SK-N-SH (cell line): ENCODE data around the gene FAM83E. TPM values are rescaled to one million over a fixed set of nuclear protein-coding genes. Genes with fewer than 3 reads are reported as not detected.

Experiments used
- CTCF ChIA-PET: fragments of 300-600, 350-600 bp; formaldehyde crosslinking; extraction: SDS; loops from one replicate; lab custom pipeline; 2021; lab: Yijun Ruan, JAX
- POLR2A ChIA-PET: fragments of 350-600 bp; sonication (Branson Sonifier 250); formaldehyde crosslinking; extraction: SDS; loops from one replicate; lab custom pipeline; 2020; ENCODE audit warnings: antibody characterized with exemption, inconsistent platforms; lab: Yijun Ruan, JAX
- DNase-seq: peaks from one replicate; pipeline ENCODE4 v3.0.0; 2012
- H2AFZ ChIP-seq: fragments of 200-600 bp; sonication (generic); 2 replicates; pipeline ENCODE4 v1.8.1; 2016; ENCODE audit warnings: antibody characterized with exemption, mild to moderate bottlenecking, low read depth
- H3F3A ChIP-seq: fragments of 200-600 bp; sonication (generic); replicated peaks from 2 replicates; pipeline ENCODE3; 2016; ENCODE audit warnings: antibody characterized with exemption, mild to moderate bottlenecking; ENCODE audit not compliant: insufficient read depth
- H3K27ac ChIP-seq, 2 experiments: fragments of 200-500 bp in 1 of 2; fragments of 200-600 bp in 1 of 2; sonication (Bioruptor generic) in 1 of 2; sonication (generic), shearing (Covaris generic) in 1 of 2; 2 replicates each; pipeline versions ENCODE4 v1.5.1 to v1.6.1; 2014 to 2016; ENCODE audit warnings: low read depth in 2 of 2, inconsistent platforms in 1 of 2, low read length in 1 of 2, mild to moderate bottlenecking in 1 of 2, mixed read lengths in 1 of 2
- H3K27me3 ChIP-seq: fragments of 200-600 bp; sonication (generic), shearing (Covaris generic); 2 replicates; pipeline ENCODE4 v1.6.1; 2016; ENCODE audit warnings: mixed run types; ENCODE audit not compliant: insufficient read depth
- H3K36me3 ChIP-seq, 2 experiments: fragments of 200-500 bp in 1 of 2; fragments of 200-600 bp in 1 of 2; sonication (Bioruptor generic) in 1 of 2; sonication (generic) in 1 of 2; replicated peaks in 1 of 2; 2 replicates each; pipeline versions ENCODE3 to v1.5.1; 2014 to 2016; ENCODE audit warnings: low read length in 1 of 2, mild to moderate bottlenecking in 1 of 2; ENCODE audit not compliant: insufficient read depth in 2 of 2, control insufficient read depth in 1 of 2
- H3K4me1 ChIP-seq, 2 experiments: fragments of 200-500 bp in 1 of 2; fragments of 200-600 bp in 1 of 2; sonication (Bioruptor generic) in 1 of 2; sonication (generic), shearing (Covaris generic) in 1 of 2; 2 replicates each; pipeline versions ENCODE4 v1.5.1 to v1.6.1; 2014 to 2016; ENCODE audit warnings: low read depth in 1 of 2, low read length in 1 of 2, mixed run types in 1 of 2; ENCODE audit not compliant: insufficient read depth in 2 of 2, control insufficient read depth in 1 of 2
- H3K4me2 ChIP-seq: fragments of 200-600 bp; sonication (generic), shearing (Covaris generic); 2 replicates; pipeline ENCODE4 v1.6.1; 2017; ENCODE audit warnings: mixed run types
- H3K4me3 ChIP-seq, 2 experiments: fragments of 200-500 bp in 1 of 2; fragments of 200-600 bp in 1 of 2; sonication (Bioruptor generic) in 1 of 2; sonication (generic), shearing (Covaris generic) in 1 of 2; 2 replicates each; pipeline versions ENCODE4 v1.5.1 to v1.8.1; 2014 to 2016; ENCODE audit warnings: low read depth in 2 of 2, inconsistent platforms in 1 of 2, low read length in 1 of 2, mild to moderate bottlenecking in 1 of 2, mixed read lengths in 1 of 2, moderate library complexity in 1 of 2
- H3K79me2 ChIP-seq: fragments of 200-600 bp; sonication (generic); 2 replicates; pipeline ENCODE4 v1.8.1; 2017; ENCODE audit warnings: mild to moderate bottlenecking; ENCODE audit not compliant: insufficient read depth
- H3K9ac ChIP-seq: fragments of 200-600 bp; sonication (generic); 2 replicates; pipeline ENCODE4 v1.6.1; 2017; ENCODE audit warnings: mixed run types
- H3K9me2 ChIP-seq: fragments of 200-600 bp; sonication (generic); 2 replicates; pipeline ENCODE4 v1.6.1; 2017; ENCODE audit warnings: mixed run types
- H3K9me3 ChIP-seq: fragments of 200-600 bp; sonication (generic); 2 replicates; pipeline ENCODE4 v1.6.1; 2017; ENCODE audit warnings: mixed run types, mild to moderate bottlenecking, moderate library complexity
- H4K20me1 ChIP-seq: fragments of 200-600 bp; sonication (generic); 2 replicates; pipeline ENCODE4 v1.6.1; 2017; ENCODE audit warnings: mild to moderate bottlenecking, mixed run types; ENCODE audit not compliant: insufficient read depth
- ELF1 ChIP-seq: IDR thresholded peaks from 2 replicates; pipeline ENCODE4 v1.4.0; 2012
- EP300 ChIP-seq, 2 experiments: IDR thresholded peaks; 2 replicates each; pipeline versions ENCODE4 v1.4.0 to v1.6.1; 2012; ENCODE audit warnings: borderline replicate concordance in 1 of 2, low read depth in 1 of 2, low read length in 1 of 2
- EZH2phosphoT487 ChIP-seq: fragments of 200-600 bp; sonication (generic); IDR thresholded peaks from 2 replicates; pipeline ENCODE4 v1.6.1; 2017; ENCODE audit warnings: low read depth, mixed run types, mild to moderate bottlenecking, antibody characterized with exemption, moderate library complexity, borderline replicate concordance
- FOXJ3 ChIP-seq: sonication (generic); formaldehyde crosslinking; IDR thresholded peaks from 2 replicates; pipeline ENCODE4 v1.5.1; 2020; ENCODE audit warnings: mild to moderate bottlenecking, missing genetic modification reagents
- FOXM1 ChIP-seq: IDR thresholded peaks from 2 replicates; pipeline ENCODE4 v1.4.0; 2012; ENCODE audit warnings: low read depth, mild to moderate bottlenecking
- JUND ChIP-seq: IDR thresholded peaks from 2 replicates; pipeline ENCODE4 v1.4.0; 2012
- MEF2A ChIP-seq: IDR thresholded peaks from 2 replicates; pipeline ENCODE4 v1.4.0; 2012; ENCODE audit warnings: low read depth, borderline replicate concordance
- MXI1 ChIP-seq: IDR thresholded peaks from 2 replicates; pipeline ENCODE4 v1.6.1; 2012; ENCODE audit warnings: mild to moderate bottlenecking, low read depth, low read length, improper control_type of control experiment
- NFIC ChIP-seq: IDR thresholded peaks from 2 replicates; pipeline ENCODE4 v1.4.0; 2012; ENCODE audit warnings: borderline replicate concordance
- POLR2AphosphoS5 ChIP-seq: IDR thresholded peaks from 2 replicates; pipeline ENCODE4 v1.6.1; 2012; ENCODE audit warnings: low read depth, low read length
- RXRA ChIP-seq: IDR thresholded peaks from 2 replicates; pipeline ENCODE4 v1.4.0; 2012; ENCODE audit warnings: low read depth, mild to moderate bottlenecking, borderline replicate concordance
- SMC3 ChIP-seq: IDR thresholded peaks from 2 replicates; pipeline ENCODE4 v1.6.1; 2012; ENCODE audit warnings: low read depth, low read length, improper control_type of control experiment
- TAF1 ChIP-seq: IDR thresholded peaks from 2 replicates; pipeline ENCODE4 v1.6.1; 2012; ENCODE audit warnings: low read depth, mild to moderate bottlenecking, low read length, moderate library complexity, borderline replicate concordance
- TCF12 ChIP-seq: IDR thresholded peaks from 2 replicates; pipeline ENCODE4 v1.4.0; 2012
- YY1 ChIP-seq: IDR thresholded peaks from 2 replicates; pipeline ENCODE4 v1.4.0; 2012; ENCODE audit warnings: low read depth, mild to moderate bottlenecking
- WGBS: methylation state at CpG from one replicate; pipeline ENCODE4 v1.1.6; 2017; ENCODE audit warnings: low lambda C conversion rate; 5-methylcytosine and 5-hydroxymethylcytosine counted together
- polyA plus RNA-seq, 3 experiments: library from polyadenylated mRNA; depleted of rRNA; stranded (reverse); fragments of >200 nt; gene quantifications; 2 replicates each; pipeline ENCODE4 v1.2.3, GENCODE V29; 2012
- TF ChIP-seq, protein P1 (sequence below): IDR thresholded peaks from 2 replicates; pipeline ENCODE4 v1.4.0; 2012; ENCODE audit warnings: low read depth
- TF ChIP-seq, protein P2 (sequence below): IDR thresholded peaks from 2 replicates; pipeline ENCODE4 v1.6.1; 2012; ENCODE audit warnings: mild to moderate bottlenecking, low read depth, low read length, moderate library complexity
- TF ChIP-seq, protein P3 (sequence below): fragments of 200-600 bp; sonication (generic); IDR thresholded peaks from 2 replicates; pipeline ENCODE4 v1.6.1; 2017; ENCODE audit warnings: antibody characterized with exemption, mild to moderate bottlenecking, moderate library complexity

FAM83E gene
- polyA plus RNA-seq, 1 of the 3 experiments (the other 2 are of a cell fraction): 0.44 TPM

DNA sequence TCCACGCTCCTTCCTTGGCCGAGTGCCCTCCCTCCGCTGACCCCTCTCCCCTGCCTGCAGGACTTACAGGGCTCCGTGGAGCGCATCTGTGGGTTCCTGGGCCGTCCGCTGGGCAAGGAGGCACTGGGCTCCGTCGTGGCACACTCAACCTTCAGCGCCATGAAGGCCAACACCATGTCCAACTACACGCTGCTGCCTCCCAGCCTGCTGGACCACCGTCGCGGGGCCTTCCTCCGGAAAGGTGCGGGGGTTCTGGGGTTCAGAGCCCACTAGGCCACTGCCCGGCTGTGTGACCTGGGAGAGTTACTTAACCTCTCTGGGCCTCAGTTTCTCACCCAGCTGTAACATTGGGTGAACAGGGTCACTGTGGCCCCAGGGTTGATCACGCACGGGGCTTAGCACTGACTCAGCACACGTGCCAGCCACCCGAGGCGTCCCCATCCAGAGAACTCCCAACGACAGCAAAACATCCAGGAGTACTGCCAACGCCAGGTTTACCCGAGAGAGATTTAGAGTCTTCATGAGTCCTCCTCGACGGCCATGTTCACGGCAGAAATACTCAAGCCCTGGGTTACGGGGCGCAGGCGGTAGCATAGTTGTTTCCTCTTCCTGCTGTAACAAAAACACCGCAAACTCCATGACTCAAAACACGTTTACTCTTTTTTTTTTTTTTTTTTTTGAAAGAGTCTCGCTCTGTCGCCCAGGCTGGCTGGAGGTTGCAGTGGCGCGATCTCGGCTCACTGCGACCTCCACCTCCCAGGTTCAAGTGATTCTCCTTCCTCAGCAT lies 18.0 kb downstream of the FAM83E start:
- Histone ChIP-seq H3F3A (no peaks in the 10 kb centered on the region), H3K9me2 (no peaks in the 10 kb centered on the region), H3K27me3 (no peaks in the 10 kb centered on the region; the same call in 1 of the 2 replicates), H3K36me3 (no peaks in the 10 kb centered on the region), H2AFZ (no peak overlapping the region), H4K20me1 (no peaks in the 10 kb centered on the region), H3K27ac (no peak overlapping the region), H3K9ac (no peak overlapping the region), H3K79me2 (no peaks in the 10 kb centered on the region), H3K4me1 (no peaks in the 10 kb centered on the region), H3K4me3 (no peak overlapping the region), H3K4me2 (no peak overlapping the region), H3K9me3 (no peaks in the 10 kb centered on the region)
- ChIA-PET CTCF (interaction anchor here (1.2 to 1.9 kb wide), 2 partner anchors 8 to 107 kb away, joined by 5 to 8 read pairs; no protein-coding TSS in a partner anchor), POLR2A (no interaction called here)
- no peak for DNase-seq
- WGBS: 77% methylated on average over 32 of the region's 39 CpGs
- TF ChIP-seq, protein P1, sequence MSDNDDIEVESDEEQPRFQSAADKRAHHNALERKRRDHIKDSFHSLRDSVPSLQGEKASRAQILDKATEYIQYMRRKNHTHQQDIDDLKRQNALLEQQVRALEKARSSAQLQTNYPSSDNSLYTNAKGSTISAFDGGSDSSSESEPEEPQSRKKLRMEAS: no peak
- TF ChIP-seq EP300 (IDR thresholded peaks at IDR 0.05; ENCODE audit: borderline replicate concordance in 1 of 2, low read depth in 1 of 2, low read length in 1 of 2) (no peak), TAF1 (no peak), POLR2AphosphoS5 (no peak)
- TF ChIP-seq, protein P2, sequence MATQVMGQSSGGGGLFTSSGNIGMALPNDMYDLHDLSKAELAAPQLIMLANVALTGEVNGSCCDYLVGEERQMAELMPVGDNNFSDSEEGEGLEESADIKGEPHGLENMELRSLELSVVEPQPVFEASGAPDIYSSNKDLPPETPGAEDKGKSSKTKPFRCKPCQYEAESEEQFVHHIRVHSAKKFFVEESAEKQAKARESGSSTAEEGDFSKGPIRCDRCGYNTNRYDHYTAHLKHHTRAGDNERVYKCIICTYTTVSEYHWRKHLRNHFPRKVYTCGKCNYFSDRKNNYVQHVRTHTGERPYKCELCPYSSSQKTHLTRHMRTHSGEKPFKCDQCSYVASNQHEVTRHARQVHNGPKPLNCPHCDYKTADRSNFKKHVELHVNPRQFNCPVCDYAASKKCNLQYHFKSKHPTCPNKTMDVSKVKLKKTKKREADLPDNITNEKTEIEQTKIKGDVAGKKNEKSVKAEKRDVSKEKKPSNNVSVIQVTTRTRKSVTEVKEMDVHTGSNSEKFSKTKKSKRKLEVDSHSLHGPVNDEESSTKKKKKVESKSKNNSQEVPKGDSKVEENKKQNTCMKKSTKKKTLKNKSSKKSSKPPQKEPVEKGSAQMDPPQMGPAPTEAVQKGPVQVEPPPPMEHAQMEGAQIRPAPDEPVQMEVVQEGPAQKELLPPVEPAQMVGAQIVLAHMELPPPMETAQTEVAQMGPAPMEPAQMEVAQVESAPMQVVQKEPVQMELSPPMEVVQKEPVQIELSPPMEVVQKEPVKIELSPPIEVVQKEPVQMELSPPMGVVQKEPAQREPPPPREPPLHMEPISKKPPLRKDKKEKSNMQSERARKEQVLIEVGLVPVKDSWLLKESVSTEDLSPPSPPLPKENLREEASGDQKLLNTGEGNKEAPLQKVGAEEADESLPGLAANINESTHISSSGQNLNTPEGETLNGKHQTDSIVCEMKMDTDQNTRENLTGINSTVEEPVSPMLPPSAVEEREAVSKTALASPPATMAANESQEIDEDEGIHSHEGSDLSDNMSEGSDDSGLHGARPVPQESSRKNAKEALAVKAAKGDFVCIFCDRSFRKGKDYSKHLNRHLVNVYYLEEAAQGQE: no peak

DNA sequence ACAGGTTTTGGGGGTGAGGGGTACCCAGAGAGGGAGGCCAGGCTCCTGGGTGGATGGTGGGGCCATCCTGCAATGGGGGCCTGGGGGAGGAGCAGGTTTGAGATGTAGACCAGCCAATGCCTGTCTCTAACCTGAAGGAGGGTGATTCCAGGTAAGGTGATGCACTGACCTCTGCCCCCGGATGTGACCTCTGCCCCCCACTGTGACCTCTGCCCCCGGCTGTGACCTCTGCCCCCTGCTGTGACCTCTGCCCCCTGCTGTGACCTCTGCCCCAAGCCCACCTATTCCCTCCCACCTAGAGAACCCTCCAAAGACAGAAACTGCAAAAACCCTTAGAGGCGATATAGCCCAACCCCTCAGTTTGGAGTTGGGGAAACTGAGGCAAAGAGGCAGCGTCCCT lies 18.6 kb downstream of the FAM83E start:
- H3K9ac ChIP-seq: no peak overlapping the region
- H3K27ac ChIP-seq: no peak overlapping the region
- DNase-seq: no peak
- WGBS: 81% methylated on average over 4 of the region's 4 CpGs
- H3K4me2 ChIP-seq: no peak overlapping the region
- H4K20me1 ChIP-seq: no peaks in the 10 kb centered on the region
- no peaks in the 10 kb centered on the region for H3K36me3 ChIP-seq
- H2AFZ ChIP-seq: no peak overlapping the region
- H3K27me3 ChIP-seq: no peaks in the 10 kb centered on the region; the same call in 1 of the 2 replicates
- H3F3A ChIP-seq: no peaks in the 10 kb centered on the region
- no peaks in the 10 kb centered on the region for H3K9me2 ChIP-seq
- ChIA-PET POLR2A (no interaction called here), CTCF (no interaction called here)
- no peaks in the 10 kb centered on the region for H3K79me2 ChIP-seq
- no peak overlapping the region for H3K4me3 ChIP-seq
- H3K9me3 ChIP-seq: no peaks in the 10 kb centered on the region
- no peaks in the 10 kb centered on the region for H3K4me1 ChIP-seq
- no peak for TF ChIP-seq FOXM1
- TF ChIP-seq, protein P2: no peak
- TF ChIP-seq, protein P3, sequence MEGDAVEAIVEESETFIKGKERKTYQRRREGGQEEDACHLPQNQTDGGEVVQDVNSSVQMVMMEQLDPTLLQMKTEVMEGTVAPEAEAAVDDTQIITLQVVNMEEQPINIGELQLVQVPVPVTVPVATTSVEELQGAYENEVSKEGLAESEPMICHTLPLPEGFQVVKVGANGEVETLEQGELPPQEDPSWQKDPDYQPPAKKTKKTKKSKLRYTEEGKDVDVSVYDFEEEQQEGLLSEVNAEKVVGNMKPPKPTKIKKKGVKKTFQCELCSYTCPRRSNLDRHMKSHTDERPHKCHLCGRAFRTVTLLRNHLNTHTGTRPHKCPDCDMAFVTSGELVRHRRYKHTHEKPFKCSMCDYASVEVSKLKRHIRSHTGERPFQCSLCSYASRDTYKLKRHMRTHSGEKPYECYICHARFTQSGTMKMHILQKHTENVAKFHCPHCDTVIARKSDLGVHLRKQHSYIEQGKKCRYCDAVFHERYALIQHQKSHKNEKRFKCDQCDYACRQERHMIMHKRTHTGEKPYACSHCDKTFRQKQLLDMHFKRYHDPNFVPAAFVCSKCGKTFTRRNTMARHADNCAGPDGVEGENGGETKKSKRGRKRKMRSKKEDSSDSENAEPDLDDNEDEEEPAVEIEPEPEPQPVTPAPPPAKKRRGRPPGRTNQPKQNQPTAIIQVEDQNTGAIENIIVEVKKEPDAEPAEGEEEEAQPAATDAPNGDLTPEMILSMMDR: no peak
- no peak for TF ChIP-seq JUND
- TF ChIP-seq MEF2A: no peak
- TF ChIP-seq SMC3: no peak
- TF ChIP-seq TCF12: no peak
- no peak for TF ChIP-seq MXI1
- TF ChIP-seq ELF1: no peak
- TF ChIP-seq, protein P1: no peak
- TF ChIP-seq FOXJ3: no peak
- no peak for TF ChIP-seq EZH2phosphoT487
- no peak for TF ChIP-seq NFIC
- TF ChIP-seq RXRA: no peak
- no peak for TF ChIP-seq YY1
